ENCODE results near the gene TANGO6.
A peak's percentile ranks its signal among the peaks of the same experiment; 100 is the strongest.

TANGO6 gene

DNA sequence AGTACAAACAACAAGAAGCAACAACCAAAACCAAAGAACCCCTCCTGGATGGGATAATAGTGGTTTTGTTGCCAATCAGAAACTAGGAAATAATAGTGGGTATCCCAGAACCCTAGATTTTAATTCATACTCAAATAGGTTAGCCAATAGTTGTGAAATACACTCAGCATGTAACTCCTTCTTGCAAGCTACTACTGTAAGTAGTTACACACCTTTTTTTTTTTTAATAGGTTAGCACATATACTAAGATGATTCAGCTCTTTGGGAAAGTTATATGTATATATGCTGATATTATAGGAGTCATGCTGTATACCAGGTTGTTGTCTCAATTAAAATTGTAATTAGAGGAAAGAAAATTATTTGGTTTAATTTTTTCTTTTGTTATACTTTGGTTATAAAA, 169.6 kb downstream of the TANGO6 start:
- peaks cover under 1% of the 10 kb centered on the region for H3K36me3 Mint-ChIP-seq (ENCODE audit: low read depth)
- H3K9me3 Mint-ChIP-seq: no peaks in the 10 kb centered on the region
- H3K4me1 Mint-ChIP-seq: peaks cover 5% of the 10 kb centered on the region
- no peak overlapping the region for H3K27ac Mint-ChIP-seq
- H3K4me3 Mint-ChIP-seq: no peak overlapping the region
- TF ChIP-seq CTCF (IDR thresholded peaks at IDR 0.05; ENCODE audit: unreplicated experiment in 3 of 3): no peak
- H3K27me3 Mint-ChIP-seq (ENCODE audit: low read depth): no peaks in the 10 kb centered on the region

GRCh38 chr16:69013991-69014390, 170.7 kb downstream of the TANGO6 start:
- H3K36me3 Mint-ChIP-seq (ENCODE audit: low read depth): no peaks in the 10 kb centered on the region
- TF ChIP-seq CTCF (IDR thresholded peaks at IDR 0.05; ENCODE audit: unreplicated experiment in 3 of 3): no peak
- no peaks in the 10 kb centered on the region for H3K27me3 Mint-ChIP-seq (ENCODE audit: low read depth)
- H3K27ac Mint-ChIP-seq: no peak overlapping the region
- H3K4me3 Mint-ChIP-seq: no peak overlapping the region
- H3K9me3 Mint-ChIP-seq: no peaks in the 10 kb centered on the region
- peaks cover 5% of the 10 kb centered on the region for H3K4me1 Mint-ChIP-seq

DNA sequence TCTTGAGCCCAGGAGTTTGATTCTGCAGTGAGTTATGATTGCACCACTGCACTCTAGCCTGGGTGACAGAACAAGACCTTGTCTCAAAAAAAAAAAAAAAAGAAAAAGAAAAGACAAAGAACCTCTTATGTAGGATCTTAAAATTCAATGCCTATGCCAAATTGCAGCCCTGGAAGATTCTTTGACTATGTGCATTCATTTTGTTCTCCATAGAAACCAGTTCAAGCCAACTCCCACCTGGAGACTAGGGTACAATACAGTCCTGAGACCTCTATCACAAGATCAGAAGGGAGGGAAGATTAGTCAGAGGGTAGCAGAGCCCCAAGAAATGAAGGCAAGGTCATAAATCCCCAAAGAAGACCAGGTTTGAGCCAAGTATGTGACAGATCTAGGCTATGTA, 171.5 kb downstream of the TANGO6 start:
- TF ChIP-seq CTCF (IDR thresholded peaks at IDR 0.05; ENCODE audit: unreplicated experiment in 3 of 3): no peak
- peaks cover 5% of the 10 kb centered on the region for H3K4me1 Mint-ChIP-seq
- H3K27ac Mint-ChIP-seq: no peak overlapping the region
- H3K36me3 Mint-ChIP-seq (ENCODE audit: low read depth): no peaks in the 10 kb centered on the region
- H3K4me3 Mint-ChIP-seq: no peak overlapping the region
- H3K9me3 Mint-ChIP-seq: no peaks in the 10 kb centered on the region
- no peaks in the 10 kb centered on the region for H3K27me3 Mint-ChIP-seq (ENCODE audit: low read depth)

GRCh38 chr16:69017036-69017783, 173.9 kb downstream of the TANGO6 start:
- H3K36me3 Mint-ChIP-seq (ENCODE audit: low read depth): no peaks in the 10 kb centered on the region
- no peaks in the 10 kb centered on the region for H3K9me3 Mint-ChIP-seq
- TF ChIP-seq CTCF (IDR thresholded peaks at IDR 0.05; ENCODE audit: unreplicated experiment in 3 of 3): no peak
- H3K27me3 Mint-ChIP-seq (ENCODE audit: low read depth): no peaks in the 10 kb centered on the region
- peak overlapping the region in 1 of 3 experiments; percentile 2 for H3K27ac Mint-ChIP-seq
- H3K4me3 Mint-ChIP-seq: no peak overlapping the region
- peaks cover 5% of the 10 kb centered on the region for H3K4me1 Mint-ChIP-seq

DNA sequence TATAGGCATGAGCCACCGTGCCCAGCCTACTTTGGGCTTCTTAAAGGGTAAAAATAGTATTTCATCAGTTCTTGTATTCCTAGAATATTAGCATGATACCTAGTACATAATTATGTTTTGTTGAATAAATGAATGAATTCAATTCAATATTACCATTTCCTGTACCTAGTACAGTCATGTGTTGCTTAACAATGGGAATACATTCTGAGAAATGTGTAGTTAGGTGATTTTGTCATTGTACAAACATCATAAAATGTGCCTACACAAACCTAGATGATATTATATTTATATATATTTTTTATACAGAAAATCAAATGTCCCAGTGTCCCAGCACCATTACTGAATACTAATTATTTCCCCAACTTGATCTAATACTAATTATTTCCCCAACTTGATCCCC, 176.5 kb downstream of the TANGO6 start:
- H3K4me3 Mint-ChIP-seq: no peak overlapping the region
- no peaks in the 10 kb centered on the region for H3K36me3 Mint-ChIP-seq (ENCODE audit: low read depth)
- no peaks in the 10 kb centered on the region for H3K9me3 Mint-ChIP-seq
- peaks cover 3% of the 10 kb centered on the region for H3K4me1 Mint-ChIP-seq
- no peaks in the 10 kb centered on the region for H3K27me3 Mint-ChIP-seq (ENCODE audit: low read depth)
- H3K27ac Mint-ChIP-seq: no peak overlapping the region
- TF ChIP-seq CTCF (IDR thresholded peaks at IDR 0.05; ENCODE audit: unreplicated experiment in 3 of 3): no peak

- no peak overlapping the region for H3K27ac Mint-ChIP-seq
- no peak for TF ChIP-seq CTCF (IDR thresholded peaks at IDR 0.05; ENCODE audit: unreplicated experiment in 3 of 3)
- H3K4me3 Mint-ChIP-seq: no peak overlapping the region
- H3K9me3 Mint-ChIP-seq: no peaks in the 10 kb centered on the region
- H3K36me3 Mint-ChIP-seq (ENCODE audit: low read depth): no peaks in the 10 kb centered on the region
- H3K27me3 Mint-ChIP-seq (ENCODE audit: low read depth): peaks cover 4% of the 10 kb centered on the region
- peaks cover 5% of the 10 kb centered on the region for H3K4me1 Mint-ChIP-seq
Observed at GRCh38 chr16:69029121-69029520, 185.8 kb downstream of the TANGO6 start.
